ENCODE data around the gene ZPR1. TPM values are rescaled to one million over a fixed set of nuclear protein-coding genes. Genes with fewer than 3 reads are reported as not detected.

ZPR1 gene
- total RNA-seq, 4 donors from 2014 or later: 22.1 to 31.0 (median 26.2) TPM

- H3K27ac ChIP-seq: no peak overlapping the region
- TF ChIP-seq CTCF (IDR thresholded peaks at IDR 0.05) (no peak), POLR2A (IDR thresholded peaks at IDR 0.05) (no peak)
- H3K27me3 ChIP-seq: no peaks in the 10 kb centered on the region
- WGBS, 2 donors: 68 to 100% methylated on average over 1 to 9 of the region's 9 CpGs
- no peaks in the 10 kb centered on the region for H3K9me3 ChIP-seq
- DNase-seq: no peak
- no peaks in the 10 kb centered on the region for H3K4me1 ChIP-seq
- H3K4me3 ChIP-seq: no peak overlapping the region
- no peaks in the 10 kb centered on the region for H3K36me3 ChIP-seq
- intact Hi-C loops (cut with DNase I): no loop called here
Observed at GRCh38 chr11:116826751-116827431, 39.1 kb upstream of the ZPR1 start.

GRCh38 chr11:116825854-116826750 is 38.3 kb upstream of the ZPR1 start:
- TF ChIP-seq POLR2A (IDR thresholded peaks at IDR 0.05) (no peak), CTCF (IDR thresholded peaks at IDR 0.05) (no peak)
- no peaks in the 10 kb centered on the region for H3K4me1 ChIP-seq
- no peak overlapping the region for H3K4me3 ChIP-seq
- intact Hi-C loops (cut with DNase I): no loop called here
- H3K36me3 ChIP-seq: no peaks in the 10 kb centered on the region
- H3K9me3 ChIP-seq: no peaks in the 10 kb centered on the region
- no peak overlapping the region for H3K27ac ChIP-seq
- no peaks in the 10 kb centered on the region for H3K27me3 ChIP-seq
- no peak for DNase-seq
- WGBS, 2 donors: 56 to 70% methylated on average over 3 to 13 of the region's 22 CpGs

GRCh38 chr11:116825434-116825833 is 37.6 kb upstream of the ZPR1 start:
- no peaks in the 10 kb centered on the region for H3K9me3 ChIP-seq
- H3K4me3 ChIP-seq: no peak overlapping the region
- no peak for TF ChIP-seq CTCF (IDR thresholded peaks at IDR 0.05)
- TF ChIP-seq POLR2A (IDR thresholded peaks at IDR 0.05): no peak
- H3K4me1 ChIP-seq: no peaks in the 10 kb centered on the region
- H3K27me3 ChIP-seq: no peaks in the 10 kb centered on the region
- intact Hi-C loops (cut with DNase I): no loop called here
- H3K36me3 ChIP-seq: no peaks in the 10 kb centered on the region
- WGBS, 2 donors: 48 to 79% methylated on average over 5 of the region's 5 CpGs
- no peak for DNase-seq
- no peak overlapping the region for H3K27ac ChIP-seq

- Histone ChIP-seq H3K27me3 (no peaks in the 10 kb centered on the region), H3K27ac (no peak within 1 kb of the TSS), H3K4me1 (no peaks in the 10 kb centered on the region), H3K4me3 (no peak within 1 kb of the TSS), H3K36me3 (no peaks in the 10 kb centered on the region), H3K9me3 (no peaks in the 10 kb centered on the region)
- intact Hi-C loops (cut with DNase I): no loop called here
- no peak for DNase-seq
- 60% methylated on average over 7 of the region's 16 CpGs; no CpG with 5 or more reads in 1 of the 2 donors for WGBS, 2 donors
- TF ChIP-seq POLR2A (IDR thresholded peaks at IDR 0.05) (no peak), CTCF (IDR thresholded peaks at IDR 0.05) (no peak)
Observed at GRCh38 chr11:116823031-116823843, 35.4 kb upstream of the ZPR1 start, which contains the start of gene APOA4. APOA4 (minus strand) TSS chr11:116823304; CDS start chr11:116823191, 113 bp downstream.

Measured in esophagus squamous epithelium (tissue), 5 donors.